GM18520 (cell line): Measurements from ENCODE around the gene CCDC110.

ENCODE experiments used
- ATAC-seq: cut with Tn5 transposase; IDR thresholded peaks from one replicate; pipeline ENCODE4 v1.9.1; 2021; ENCODE audit not compliant: unreplicated experiment

The CCDC110 gene

DNA sequence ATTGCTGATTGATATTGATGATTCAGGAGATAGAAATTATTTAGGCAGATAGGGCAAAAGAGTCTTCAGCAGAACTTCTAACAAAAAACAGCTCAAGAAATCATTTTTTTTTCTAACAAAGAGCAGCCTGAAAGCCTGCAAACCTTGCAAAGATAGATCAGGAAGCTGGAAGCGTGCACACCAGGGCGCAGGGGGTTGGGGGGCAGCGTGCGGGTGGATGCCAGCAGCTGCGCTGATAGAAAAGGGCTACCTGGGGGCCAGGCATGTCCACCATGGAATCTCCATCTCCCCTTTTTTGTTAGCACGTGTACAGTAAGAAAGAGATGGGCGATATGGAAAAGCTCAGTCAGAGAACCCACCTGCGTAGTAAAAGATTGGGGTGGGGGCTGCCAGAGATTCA is 1.7 kb upstream of the CCDC110 start:
- no peak for ATAC-seq

DNA sequence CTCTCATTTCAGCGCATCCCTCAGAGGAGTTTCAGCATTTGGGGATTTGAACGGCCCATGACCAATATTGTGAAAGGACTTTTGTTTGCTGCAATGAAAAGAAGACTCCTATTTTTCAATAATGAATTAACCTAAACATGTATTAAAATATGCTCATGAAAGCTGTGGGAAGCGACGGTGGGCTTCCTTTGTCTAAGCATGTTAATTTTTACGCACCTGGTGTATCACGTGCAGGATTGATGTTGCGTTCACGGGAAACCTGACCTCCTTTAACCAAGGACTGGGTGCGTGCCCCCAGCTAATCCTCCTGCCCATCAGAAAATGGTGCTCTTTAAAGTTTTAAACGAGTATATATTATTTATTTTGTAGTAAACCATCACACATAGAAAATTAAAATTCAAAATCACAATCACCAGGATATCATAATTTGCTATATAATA is 590 bp upstream of the CCDC110 start:
- ATAC-seq = no peak

DNA sequence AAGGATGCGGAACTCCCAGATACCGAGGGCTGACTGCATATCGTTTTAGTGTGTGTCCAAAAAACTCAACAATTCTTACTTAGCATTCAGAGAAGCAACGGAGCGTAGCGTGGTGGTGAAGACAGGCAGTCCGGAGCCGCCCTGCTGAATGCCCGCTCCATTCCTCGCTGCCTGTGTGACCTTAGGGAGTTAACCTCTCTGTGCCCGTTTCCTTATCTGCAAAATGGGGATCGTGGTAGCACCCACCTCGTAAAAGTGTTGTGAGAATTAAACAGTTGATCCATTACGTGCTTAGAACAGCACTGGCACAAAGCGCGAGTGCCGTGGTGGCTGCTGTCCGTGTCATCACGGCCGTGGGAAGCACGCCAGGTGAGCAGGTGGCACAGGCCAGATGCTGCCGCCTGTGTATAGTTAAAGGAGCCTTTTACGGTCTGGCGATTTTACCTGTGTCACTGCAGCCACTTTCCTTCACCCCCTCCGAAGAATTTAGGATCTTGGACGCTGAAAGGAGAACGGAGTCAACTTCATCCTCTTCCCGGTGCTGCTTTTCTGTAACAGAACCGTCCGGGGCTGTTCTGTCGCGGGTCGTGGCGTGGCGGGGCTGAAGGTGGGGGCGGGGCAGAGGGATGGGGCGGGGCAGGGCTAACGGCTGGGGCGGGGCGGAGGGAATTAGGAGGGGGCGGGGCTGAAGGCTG is 885 bp downstream of the CCDC110 start:
- no peak for ATAC-seq

DNA sequence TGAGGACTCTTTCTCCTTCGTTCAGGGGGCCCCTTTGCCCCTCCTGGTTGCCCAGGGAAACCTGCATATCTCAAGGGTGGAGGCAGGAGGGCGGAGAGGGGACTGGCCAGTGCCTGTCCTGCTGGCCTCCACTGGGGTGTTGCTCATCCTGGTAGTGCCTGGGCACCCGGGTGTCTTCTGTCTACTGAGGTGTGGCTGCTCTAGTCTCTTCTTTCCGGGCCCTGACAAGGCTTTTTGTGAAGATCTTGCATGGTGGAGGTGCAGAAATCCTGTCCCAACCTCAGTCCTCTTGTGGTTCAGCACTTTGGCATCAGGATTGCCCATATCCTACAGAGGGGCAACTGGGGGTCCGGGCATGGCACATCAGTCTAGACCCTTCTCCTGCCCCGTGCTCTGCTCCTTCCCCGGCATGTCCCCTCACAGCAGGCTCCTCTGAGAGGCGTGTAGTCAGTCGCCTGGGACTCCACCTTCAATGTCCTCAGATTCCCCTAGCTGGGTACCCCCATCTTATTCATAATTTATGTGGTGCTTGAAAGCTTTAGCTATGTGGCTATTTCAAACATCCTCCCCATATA is 1.9 kb downstream of the CCDC110 start:
- ATAC-seq = no peak

DNA sequence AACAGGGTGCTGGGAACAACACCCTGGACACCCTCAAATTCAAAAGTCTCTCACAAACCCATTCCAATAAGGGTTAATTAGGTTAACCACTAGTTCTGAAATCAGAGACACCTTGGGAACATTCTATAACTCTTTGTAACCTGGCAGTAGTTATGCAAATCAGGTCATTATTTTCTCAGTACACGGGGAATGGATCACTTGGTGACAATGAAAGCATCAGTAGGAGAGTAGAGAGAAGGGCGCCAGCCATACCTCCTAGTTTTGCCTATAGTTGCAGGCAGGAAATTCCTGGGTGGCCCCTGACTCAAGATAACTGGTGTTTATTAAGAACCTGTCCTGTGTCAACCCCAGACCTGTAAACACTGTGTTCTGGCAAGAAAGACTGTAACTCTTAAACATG is 2.5 kb downstream of the CCDC110 start:
- no peak for ATAC-seq

DNA sequence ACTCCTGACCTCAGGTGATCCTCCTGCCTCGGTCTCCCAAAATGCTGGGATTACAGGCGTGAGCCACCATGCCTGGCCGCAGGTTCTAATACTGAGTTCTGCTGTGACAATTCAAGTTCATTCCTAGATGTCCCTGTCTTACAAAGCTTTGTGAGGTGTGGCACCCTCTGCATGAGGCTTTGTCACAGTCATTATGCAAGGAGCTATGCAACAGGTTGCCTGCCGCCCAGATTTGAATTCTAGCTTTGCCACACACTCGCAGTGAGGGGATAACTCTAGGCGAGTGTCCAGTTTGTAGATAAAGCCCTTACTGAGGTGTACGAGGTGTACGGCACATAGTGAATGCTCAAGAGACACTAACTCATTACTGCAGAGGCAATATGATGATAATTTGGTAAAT is 3.5 kb downstream of the CCDC110 start:
- no peak for ATAC-seq

DNA sequence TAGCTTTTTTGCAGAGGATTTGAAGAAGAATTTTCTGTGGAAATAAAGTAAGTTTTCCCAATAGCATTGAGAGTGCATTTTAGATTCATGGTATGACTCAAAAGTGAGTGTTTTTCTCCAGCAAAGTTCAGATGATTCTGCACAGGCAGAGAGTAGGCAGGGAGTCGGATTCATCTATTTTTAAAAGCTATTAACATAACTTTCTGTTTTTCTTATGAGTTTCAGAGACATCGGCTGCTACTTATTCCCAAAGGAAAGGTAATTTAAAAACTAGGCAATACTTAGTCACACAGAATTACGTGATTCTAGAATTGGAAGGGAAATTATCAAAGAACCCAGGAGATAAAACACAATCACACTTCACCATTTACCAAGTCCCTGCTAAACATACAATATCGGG is 4.4 kb downstream of the CCDC110 start:
- ATAC-seq = no peak

DNA sequence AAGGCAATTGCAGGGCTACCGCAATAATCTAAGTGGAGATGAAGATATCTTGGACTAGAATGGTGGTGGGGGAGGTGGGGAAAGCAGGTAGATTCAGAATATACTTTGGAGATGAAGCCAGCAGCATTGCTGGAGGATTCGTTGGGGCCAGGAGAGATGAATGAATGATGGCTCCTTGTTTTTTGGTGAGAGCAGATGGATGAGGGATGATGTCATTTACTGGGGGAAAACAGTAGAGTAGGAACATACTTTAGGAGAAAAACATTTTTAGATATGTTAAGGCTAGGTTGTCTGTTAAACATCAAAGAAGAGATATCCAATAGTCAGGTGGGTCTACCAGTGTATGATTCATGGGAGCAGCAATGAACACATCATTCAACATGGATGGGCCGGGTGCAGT is 5.8 kb downstream of the CCDC110 start:
- ATAC-seq = no peak

DNA sequence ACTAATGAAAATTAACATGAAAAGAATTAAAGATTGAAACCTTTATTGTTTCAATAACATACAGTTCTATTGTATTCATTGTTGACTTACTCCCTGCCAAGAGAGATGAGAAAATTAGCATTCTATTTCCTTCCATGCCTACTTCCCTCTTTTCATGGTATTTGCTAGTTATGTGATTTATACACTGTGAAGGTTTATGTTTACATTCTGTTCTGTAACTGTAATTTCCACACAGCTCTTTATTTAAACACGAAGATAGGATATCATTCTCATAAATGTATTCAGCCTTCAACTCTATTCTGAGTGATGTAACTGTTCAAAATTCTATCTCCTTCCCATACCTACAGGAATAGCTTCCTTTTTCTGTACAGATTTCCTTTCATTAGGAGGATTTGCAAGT is 6.6 kb downstream of the CCDC110 start:
- no peak for ATAC-seq

DNA sequence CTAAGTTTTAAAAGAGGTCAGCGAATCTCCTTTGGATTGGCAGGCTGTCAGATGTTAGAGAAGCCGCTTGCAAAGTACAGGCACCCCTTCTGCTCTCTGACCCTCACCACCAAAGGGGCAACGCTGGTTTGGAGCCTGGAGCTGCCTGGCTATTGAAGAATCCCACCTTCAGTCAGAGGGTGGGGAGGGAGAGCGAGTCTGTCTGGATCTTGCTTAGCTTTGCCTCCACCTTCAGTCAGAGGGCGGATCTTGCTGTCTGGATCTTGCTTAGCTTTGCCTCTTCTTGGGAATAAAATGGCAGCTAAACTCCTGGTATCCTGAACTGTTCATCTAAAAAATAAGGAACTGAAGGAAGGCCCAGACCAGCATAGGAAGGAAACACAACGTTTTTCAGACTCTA is 7.3 kb downstream of the CCDC110 start:
- ATAC-seq = no peak

DNA sequence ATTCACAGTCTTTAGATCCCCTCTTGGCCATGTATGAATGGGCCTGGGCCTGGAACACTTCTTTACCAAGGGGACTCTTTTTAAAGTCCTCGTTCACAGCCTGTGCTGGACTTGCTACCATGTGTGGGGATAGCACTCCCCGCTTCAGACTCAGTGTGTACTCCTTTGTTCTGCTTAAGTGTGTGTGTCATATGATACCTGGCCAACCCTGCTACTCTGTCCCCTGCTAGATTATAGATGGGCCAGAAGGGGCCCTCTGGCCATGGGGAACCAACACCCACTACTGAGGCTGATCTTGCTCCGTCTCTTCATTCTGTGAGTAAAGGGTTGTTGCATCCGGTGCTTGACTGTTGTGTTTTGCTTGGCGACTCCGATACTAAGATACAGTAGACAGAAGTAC is 8.0 kb downstream of the CCDC110 start:
- no peak for ATAC-seq

DNA sequence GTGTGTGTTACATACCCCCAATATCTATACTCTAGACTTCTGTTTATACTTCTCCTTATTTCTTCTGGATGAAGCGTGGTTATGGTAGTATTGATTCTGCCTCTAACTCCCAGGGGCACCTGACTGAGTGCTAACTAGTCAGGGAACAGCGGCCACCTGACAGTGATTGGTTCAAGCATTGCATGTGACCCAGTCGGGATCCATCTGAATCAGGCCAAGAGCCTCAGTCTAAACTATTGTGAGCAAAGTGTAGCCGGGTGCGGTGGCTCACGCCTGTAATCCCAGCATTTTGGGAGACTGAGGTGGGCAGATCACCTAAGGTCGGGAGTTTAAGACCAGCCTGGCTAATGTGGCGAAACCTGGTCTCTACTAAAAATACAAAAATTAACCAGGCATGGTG is 10.0 kb downstream of the CCDC110 start:
- ATAC-seq = no peak

DNA sequence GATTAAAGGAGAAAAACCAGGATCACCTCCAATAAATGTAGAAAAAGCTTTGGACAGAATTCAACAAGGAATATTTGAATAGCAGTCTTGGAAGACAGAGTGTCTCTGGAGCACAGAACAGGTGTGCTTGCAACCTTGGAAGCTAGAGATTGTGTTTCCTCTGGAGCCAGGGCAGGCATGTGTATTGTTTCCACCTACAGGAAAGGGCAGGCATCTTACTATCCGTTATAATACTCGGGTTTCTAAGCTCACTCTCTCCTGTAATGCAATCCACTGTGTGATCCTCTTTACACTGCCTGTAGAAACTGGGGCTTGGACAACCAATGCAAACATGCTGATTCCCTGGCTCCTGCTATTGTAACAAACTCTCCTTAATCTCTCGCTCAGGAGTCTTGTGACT is 14.4 kb downstream of the CCDC110 start:
- ATAC-seq = no peak

DNA sequence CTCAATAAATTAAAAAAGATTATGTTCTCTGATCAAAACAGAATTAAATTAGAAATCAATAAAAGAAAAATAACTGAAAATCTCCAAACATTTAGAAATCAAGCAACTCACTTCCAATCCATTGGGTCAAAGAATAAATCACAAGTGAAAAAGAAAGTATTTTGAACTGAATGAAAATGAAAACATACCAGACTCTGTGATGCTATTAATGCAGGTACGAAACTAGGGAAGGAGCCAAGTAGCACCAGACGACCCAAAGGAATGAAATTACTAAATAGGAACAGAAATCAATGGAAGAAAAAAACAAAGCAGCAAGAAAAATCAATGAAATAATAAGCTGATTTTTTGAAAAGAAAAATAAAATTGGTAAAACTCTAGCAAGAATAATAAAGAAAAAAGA is 15.4 kb downstream of the CCDC110 start:
- no peak for ATAC-seq

DNA sequence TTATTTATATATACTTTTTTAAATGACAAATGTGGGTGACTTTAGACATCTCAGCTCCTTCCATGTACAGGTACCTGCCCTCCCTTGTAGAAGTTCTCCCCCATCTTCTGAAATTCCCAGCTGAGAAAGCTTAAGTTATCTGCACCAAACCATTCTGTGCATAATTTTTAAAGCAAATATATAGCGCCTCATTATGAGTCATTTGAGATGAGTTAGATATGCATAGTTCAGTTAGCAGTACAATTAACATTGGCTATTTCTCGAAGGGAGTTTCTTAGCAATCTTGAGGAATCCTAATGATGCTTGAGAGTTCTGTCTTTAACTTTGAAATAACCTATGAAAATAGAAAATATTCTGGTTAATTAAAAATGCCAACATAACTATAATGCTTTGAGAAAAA is 26.3 kb downstream of the CCDC110 start:
- no peak for ATAC-seq

DNA sequence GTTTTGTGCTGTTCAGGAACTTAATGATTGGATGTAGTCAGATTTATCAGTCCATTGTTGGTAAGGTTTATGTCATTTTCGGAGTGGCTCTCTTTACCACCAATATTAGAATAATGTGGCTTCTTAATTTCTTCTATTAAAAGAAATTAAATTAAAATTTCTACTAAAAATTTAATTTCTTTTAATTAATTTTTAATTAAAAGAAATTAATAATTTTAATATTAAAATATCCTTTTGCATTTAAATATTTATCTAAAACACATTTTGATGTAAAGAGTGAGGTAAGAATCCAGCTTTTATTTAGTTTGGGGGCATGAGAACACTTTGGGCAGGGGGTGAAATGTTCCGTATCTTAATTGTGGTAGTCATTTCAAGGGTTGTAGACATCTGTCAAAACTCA is 30.1 kb downstream of the CCDC110 start:
- ATAC-seq = no peak

DNA sequence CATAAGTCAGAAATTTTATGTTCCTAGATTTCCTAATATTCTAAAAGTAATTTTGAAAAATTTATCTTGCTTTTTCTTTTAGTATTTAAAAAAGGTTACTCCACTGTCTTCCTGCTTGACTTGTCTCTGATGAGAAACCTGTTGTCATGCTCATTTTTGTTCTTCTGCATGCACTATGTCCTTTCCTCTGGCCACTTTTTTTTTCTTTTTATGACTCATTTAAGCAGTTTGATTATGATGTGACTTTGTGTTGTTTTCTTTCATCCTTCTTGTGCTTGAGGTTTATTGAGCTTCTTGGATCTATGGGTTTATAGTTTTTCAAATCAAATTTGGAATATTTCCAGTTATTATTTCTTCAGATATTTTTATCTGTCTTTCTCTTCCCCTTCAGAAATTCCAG is 33.7 kb downstream of the CCDC110 start:
- no peak for ATAC-seq

DNA sequence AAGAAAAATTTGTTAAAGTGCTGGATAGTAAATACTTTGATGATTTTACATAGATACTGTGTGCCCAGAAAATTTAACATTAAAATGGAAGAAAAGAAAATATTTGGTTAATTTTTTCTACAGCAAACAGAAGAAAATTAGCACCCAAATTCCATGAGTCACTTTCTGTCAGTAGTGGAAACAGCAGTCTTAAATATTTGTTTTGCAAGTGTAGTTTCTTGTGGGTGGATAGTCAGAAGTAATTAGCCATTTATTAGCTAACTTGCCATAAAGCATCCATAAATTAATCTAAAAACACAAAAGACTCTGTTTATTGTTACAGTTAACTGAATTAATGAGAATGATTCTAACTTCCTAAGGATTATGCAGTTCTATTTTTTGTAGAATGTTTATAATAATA is 36.1 kb downstream of the CCDC110 start:
- ATAC-seq = no peak

DNA sequence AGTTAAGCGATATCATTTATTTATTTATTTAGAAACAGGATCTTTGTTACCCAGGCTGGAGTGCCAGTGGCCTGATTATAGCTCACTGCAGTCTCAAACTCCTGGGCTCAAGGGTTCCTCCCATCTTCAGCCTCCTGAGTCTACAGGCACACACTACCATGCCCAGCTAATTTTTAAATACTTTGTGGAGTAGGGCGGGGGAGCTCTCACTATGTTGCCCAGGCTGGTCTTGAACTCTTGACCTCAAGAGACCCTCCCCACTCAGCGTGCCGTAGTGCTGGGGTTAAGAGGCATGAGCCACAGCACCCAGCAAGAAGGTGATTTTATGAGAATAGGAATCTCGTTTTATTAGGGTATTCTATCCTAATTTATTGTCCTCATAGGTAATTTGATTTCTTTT is 41.9 kb downstream of the CCDC110 start:
- no peak for ATAC-seq

DNA sequence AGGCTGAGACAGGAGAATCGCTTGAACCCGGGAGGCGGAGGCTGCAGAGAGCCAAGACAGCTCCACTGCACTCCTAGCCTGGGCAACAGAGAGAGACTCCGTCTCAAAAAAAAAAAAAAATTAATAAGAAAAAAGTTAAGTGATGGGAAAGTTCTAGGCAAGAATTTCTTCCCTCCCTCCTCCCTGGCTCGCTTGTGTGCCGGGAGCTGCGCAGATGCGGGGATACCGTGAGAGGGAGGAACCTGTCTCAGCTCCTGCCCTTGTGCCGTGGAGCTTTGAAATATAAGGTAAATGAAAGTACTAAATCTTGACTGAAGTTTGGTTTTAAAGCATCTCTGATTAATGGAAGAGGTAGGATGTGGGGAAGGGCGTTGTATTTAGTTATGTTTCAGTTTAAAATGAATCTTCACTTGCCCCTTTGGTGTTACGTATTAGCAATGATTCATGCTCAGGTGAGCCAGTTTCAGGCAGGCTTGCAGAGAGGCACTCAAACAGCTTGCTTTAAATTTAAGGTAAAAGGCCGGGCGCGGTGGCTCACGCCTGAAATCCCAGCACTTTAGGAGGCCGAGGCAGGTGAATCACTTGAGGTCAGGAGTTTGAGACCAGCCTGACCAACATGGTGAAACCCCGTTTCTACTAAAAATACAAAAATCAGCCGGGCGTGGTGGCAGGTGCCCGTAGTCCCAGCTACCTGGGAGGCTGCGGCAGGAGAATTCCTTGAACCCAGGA is 44.4 kb downstream of the CCDC110 start:
- ATAC-seq = no peak

DNA sequence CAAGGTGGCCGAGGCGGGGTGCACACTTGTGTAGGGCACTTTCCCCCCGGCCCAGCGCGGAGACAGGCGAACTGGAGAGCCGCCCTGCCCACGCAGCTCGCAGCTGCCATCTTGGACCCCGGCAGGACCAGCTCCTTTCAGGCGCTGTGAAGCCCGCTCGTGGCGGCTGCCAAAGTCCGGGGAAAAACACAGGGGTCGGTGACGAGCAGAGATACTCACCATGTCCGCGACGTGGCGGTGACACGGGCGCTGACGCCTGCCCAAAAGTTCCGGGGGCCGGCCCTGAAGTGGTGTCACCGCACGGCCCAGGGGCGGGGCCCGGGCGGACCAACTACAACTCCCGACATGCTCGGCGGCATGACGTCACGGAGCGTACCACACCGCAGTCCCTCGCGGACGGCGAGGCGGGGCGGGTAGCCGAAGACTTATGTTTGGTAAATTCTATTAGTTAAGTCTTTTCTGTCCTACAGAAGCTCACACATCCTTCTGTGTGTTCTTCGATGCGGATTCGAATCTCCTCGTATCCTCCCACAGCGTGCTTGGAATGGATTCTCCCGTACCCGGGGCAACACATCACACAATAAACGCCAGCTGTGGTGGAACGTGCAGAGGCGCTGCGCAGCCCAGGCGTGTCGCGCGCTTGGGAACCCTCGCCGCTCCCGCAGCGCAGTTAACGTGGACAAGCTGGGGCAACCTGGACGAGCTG is 45.7 kb downstream of the CCDC110 start, which contains the start of gene UFSP2:
TSS of gene UFSP2 (minus strand) at position 318 of the 706 bp plus-strand sequence. CDS start at position 222, 96 bp downstream.
- ATAC-seq = peak; percentile 89
